ENCODE measurements around the gene FANK1.

DNA sequence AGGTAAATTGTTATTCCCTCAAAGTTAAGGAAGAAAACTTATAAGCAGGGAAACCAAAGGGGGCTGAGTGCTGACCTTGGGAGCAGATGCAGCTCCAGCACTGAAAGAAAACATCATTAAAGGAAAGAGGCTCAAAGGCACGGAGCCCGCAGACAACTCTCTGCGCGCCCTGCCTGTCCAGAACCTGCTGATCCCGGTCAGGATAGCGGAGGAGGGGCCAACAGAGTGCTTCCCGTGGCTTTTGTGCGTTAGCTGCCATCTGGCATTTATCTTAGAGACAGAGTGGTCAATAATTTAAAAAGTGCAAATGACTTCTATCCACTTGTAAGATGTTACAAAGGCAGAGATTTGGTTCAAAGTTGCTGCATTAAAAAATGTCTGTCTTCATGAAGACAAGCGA, 162.1 kb downstream of the FANK1 start:
- no peak for TF ChIP-seq RAD21 (IDR thresholded peaks at IDR 0.05; ENCODE audit: low read depth)
- TF ChIP-seq EGR1 (IDR thresholded peaks at IDR 0.05): no peak
- TF ChIP-seq, protein P1, sequence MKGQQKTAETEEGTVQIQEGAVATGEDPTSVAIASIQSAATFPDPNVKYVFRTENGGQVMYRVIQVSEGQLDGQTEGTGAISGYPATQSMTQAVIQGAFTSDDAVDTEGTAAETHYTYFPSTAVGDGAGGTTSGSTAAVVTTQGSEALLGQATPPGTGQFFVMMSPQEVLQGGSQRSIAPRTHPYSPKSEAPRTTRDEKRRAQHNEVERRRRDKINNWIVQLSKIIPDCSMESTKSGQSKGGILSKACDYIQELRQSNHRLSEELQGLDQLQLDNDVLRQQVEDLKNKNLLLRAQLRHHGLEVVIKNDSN (IDR thresholded peaks at IDR 0.05): no peak
- TF ChIP-seq EP300 (IDR thresholded peaks at IDR 0.05; ENCODE audit: borderline replicate concordance): no peak
- no peak for TF ChIP-seq NFIC (IDR thresholded peaks at IDR 0.05)
- TF ChIP-seq TAF1 (IDR thresholded peaks at IDR 0.05; ENCODE audit: low read depth): no peak
- TF ChIP-seq TEAD4 (IDR thresholded peaks at IDR 0.05): no peak
- TF ChIP-seq, protein P2, sequence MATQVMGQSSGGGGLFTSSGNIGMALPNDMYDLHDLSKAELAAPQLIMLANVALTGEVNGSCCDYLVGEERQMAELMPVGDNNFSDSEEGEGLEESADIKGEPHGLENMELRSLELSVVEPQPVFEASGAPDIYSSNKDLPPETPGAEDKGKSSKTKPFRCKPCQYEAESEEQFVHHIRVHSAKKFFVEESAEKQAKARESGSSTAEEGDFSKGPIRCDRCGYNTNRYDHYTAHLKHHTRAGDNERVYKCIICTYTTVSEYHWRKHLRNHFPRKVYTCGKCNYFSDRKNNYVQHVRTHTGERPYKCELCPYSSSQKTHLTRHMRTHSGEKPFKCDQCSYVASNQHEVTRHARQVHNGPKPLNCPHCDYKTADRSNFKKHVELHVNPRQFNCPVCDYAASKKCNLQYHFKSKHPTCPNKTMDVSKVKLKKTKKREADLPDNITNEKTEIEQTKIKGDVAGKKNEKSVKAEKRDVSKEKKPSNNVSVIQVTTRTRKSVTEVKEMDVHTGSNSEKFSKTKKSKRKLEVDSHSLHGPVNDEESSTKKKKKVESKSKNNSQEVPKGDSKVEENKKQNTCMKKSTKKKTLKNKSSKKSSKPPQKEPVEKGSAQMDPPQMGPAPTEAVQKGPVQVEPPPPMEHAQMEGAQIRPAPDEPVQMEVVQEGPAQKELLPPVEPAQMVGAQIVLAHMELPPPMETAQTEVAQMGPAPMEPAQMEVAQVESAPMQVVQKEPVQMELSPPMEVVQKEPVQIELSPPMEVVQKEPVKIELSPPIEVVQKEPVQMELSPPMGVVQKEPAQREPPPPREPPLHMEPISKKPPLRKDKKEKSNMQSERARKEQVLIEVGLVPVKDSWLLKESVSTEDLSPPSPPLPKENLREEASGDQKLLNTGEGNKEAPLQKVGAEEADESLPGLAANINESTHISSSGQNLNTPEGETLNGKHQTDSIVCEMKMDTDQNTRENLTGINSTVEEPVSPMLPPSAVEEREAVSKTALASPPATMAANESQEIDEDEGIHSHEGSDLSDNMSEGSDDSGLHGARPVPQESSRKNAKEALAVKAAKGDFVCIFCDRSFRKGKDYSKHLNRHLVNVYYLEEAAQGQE (IDR thresholded peaks at IDR 0.05; ENCODE audit: low read depth): no peak
- TF ChIP-seq CEBPB (IDR thresholded peaks at IDR 0.05): no peak

Measured in Ishikawa (cell line).